ENCODE results near the gene GCA. TPM values are rescaled to one million over a fixed set of nuclear protein-coding genes. Genes with fewer than 3 reads are reported as not detected.

Gene GCA
- total RNA-seq, 1 experiment from 2014 or later: 3.5 TPM

Other genes starting within 250 kb of the GCA start
- gene GCG, start 191.9 kb upstream of the GCA start, total RNA-seq (2014; rRNA removed; shearing (Covaris generic)): 0.16 TPM in 1 of 2 replicates, not detected in the other
- gene FAP, start 100.7 kb upstream of the GCA start, total RNA-seq (2014; rRNA removed; shearing (Covaris generic)): 0.23 TPM in 1 of 2 replicates, not detected in the other
- gene IFIH1, start 25.4 kb upstream of the GCA start, total RNA-seq (2014; rRNA removed; shearing (Covaris generic)): 2.4 and 3.3 TPM in 2 replicates